Stimulated activated CD8-positive, alpha-beta memory T cell treated with anti-CD3 and anti-CD28 coated beads, Interleukin-12 subunit alpha, Interleukin-12 subunit beta, amount 100 ng/mL, for 24 hours (primary cell): Measurements from ENCODE around the gene KCNK17.

Experiments used
- DNase-seq: peaks from one replicate; pipeline ENCODE4 v3.0.0-alpha.2; 2020; ENCODE audit errors: extremely low read depth

The KCNK17 gene

DNA sequence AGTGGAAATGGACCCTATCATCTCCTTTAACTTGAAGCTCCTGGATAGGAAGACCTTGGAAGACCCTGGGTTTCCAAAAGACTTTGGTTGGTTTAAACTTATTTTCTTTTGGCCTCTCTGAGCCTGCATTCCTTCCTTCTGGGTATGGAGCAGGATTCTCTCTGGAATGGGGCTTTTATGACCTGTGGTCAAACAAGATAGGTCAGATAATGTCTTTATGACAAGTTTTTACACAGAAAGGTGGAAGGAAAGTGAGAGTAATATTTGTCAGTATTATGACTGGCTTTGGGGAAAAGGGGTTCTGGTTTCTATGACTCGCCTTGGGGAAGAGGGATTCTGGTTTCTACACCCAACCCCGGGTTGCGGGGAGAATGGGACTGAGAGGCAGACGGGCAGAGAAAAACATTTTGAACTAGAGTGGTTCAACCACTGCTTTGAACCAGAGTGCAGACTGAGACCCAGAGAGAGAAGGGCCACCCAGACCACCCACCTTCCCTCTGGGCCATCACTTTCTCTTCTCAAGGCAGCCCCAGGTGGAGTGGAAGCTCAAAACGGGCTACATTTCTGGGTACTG lies 47.4 kb downstream of the KCNK17 start:
- DNase-seq = no peak

DNA sequence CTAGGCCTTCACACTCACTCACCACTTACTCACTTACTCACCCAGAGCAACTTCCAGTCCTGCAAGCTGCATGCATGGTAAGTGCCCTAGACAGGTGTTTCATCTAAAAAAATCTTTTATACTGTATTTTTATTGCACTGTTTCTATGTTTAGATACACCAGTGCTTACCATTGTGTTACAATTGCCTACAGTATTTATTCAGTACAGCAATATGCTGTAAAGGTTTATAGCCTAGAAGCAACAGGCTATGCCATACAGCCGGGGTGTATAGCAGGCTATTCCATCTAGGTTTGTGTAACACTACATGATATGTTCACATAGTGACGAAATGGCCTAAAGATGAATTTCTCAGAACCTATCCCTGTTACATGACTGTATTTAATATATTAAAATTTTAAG lies 47.8 kb downstream of the KCNK17 start:
- no peak for DNase-seq

- no peak for DNase-seq
Observed at GRCh38 chr6:39263303-39264037, 50.7 kb downstream of the KCNK17 start.

DNA sequence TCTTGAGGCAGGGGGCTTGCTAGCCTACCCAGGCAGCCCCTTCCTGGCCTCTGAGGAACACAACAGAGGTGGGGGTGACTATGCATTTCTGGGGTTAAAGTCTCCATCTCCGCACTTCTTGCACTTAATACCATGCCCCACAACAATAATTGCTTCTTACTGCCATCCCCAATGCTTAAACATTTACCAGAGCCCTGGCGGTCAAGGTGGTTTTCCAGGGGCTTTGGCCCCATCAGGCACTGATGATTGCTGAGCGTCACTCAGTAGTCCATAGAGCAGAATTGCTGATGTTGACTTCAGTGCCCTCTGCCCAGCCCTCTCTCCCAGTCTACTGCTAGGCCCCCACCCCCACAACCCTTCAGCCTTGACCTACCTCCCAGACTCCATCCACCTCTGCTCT lies 52.5 kb downstream of the KCNK17 start:
- DNase-seq = no peak

DNA sequence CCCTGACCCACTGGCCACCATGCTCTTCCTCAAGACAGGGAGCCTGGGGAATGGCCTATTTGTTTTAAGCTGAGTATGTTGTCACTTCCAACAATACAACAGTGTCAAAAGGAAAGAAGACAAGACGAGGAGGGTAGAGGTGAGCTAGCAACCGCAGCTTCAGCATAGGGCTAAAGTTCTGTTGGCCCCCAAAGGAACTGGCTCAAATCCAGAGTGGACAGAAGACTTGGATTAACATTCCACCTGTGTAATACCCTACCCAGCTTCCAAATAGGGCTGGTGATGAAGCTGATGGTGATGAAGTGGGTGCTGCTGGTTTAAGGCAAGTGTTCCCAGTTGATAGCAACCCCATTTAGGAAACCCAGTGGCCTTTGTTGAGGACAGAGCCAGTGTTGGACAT lies 53.3 kb downstream of the KCNK17 start:
- DNase-seq = no peak

DNA sequence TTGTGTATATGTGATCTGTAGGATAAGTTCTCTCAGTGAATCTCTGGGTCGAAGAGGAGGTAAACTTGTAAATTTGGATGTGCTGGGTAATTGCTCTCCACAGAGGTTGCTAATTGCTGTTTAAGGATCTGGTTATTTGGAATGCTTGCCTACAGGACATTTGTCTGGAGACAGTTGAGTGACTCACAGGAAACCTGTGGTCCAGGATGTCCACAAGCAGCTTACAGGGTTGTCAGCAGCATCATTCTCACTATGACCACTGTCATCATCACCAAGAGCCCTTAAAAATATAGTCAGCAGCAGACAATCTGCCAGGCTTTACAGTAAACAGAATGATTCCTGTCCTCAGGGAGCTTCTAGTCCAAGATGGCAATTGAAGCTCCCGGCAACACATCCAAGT lies 53.8 kb downstream of the KCNK17 start:
- no peak for DNase-seq

DNA sequence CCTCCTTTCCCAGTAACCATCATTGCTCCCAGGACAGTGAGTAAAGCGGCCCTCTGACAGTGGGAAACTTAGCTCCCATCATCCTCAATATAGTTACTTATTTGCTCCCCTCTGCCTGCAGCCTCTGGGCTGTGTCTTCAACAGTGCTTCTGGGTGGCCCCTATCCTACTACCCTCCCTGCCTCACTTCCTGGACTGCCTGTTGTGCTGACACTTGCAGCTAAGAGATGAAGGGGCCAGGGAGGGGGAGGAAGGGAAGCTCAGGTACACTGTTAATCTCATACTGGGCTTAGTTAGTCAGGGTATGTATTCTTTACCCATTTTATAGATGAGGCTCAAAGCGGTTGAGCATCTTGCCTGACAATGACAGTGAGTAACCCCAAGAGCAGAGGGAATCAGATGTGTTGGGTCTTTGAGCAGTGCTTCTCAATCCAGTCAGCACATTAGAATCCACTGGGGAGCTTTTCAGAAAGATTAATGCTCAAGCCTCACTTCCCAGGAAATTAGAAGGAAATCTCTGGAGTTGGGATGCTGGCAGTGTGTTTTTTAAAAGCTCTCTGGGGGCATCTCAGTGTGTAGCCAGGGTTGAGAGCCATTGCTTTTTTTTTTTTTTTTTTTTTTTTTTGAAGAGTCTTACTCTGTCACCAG lies 57.8 kb downstream of the KCNK17 start:
- no peak for DNase-seq

DNA sequence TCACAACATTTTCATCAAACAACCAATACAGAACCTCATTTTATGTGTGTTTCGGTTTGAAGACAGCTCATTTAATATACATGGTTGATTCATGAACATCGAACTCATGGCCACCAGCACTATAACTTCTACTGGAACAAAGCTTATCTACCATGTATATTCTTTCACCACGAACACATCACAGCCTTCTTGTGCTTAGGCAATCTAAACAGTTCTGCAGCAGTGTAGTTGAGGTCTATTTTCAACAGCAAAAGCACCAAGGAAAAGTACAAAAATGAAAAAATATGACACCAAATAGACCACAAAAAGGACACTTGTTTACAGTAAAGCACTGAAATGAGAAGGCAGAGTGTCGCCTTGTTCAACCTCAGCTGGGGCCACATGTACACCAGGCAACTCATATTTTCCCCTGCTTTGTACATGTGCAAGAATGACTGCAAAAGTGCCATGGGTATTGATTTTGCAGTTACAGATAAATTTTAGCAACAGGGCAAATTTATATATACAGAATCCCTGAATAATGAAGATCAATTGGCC lies 59.2 kb downstream of the KCNK17 start:
- DNase-seq = no peak

- no peak for DNase-seq
Observed at GRCh38 chr6:39251406-39251805, 62.8 kb downstream of the KCNK17 start.

DNA sequence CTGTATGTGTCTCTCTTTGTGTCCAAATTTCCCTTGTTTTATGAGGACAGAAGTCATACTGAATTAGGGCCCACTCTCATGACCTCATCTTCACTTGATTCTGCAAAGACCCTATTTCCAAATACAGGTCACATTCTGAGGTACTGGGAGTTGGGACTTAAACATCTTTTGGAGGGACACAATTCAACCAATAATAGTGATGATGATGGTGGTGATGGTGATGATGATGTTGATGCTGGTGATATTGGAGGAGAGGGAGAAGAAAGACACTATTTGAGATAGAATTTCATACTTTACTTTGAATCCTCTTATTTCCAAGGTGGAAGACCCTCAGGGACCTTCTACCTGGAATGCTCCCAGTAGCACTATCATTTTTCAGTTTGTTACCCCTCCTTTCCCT lies 63.7 kb downstream of the KCNK17 start:
- DNase-seq = no peak

DNA sequence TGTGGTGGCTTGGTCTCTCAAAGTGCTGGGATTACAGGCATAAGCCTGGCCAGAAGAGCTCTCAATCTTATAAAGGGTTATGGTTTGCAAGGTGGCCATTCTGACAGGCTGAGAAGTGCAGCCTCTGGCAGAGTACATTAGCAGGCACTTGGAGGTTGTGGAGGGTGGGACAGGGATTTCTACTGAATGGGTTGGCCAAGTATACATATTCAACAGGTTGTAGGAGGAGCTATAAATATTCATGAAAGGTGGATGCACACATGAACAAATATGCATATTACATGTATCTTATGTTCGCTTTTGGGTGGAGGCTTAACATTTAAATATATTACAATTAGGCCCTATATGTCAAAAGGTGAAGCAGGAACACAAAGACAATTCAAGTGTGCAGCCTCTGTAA lies 64.9 kb downstream of the KCNK17 start:
- DNase-seq = no peak
